Activated CD4-positive, alpha-beta T cell treated with anti-CD3 and anti-CD28 coated beads, Interleukin-2, Interleukin-4, amounts not matched to agents 100 ng/mL and 50 ng/mL, durations not matched to agents 16 hours and 8 hours (primary cell): ENCODE measurements around the gene FBXL7.

Source experiments
- DNase-seq: peaks from one replicate; pipeline ENCODE4 v3.0.0-alpha.2; 2020; ENCODE audit warnings: low spot score

Gene FBXL7

GRCh38 chr5:15669826-15670225 lies 169.8 kb downstream of the FBXL7 start:
- DNase-seq = no peak

- DNase-seq = no peak
Measured at GRCh38 chr5:15674716-15675115, 174.7 kb downstream of the FBXL7 start.

DNA sequence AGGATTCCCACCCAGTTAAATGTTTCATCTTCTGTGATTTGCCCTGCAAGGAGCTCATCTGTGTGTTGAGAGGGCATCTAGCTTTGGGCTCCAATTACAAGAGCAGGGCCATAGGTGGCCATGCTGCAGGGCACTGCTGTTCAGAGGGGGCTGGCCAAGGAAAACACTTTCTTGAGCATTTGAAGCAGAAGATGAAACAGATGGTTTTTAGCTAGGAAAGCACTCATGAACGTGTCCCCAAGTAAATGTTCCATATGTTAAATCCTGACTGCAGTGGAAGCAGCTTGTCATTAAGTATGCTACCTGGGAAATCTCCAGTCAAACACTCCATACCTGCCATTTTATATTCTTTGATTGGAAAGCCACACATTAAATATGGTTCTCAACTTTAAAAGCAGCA lies 176.6 kb downstream of the FBXL7 start:
- no peak for DNase-seq

- DNase-seq = no peak
Measured at GRCh38 chr5:15679161-15679560, 179.2 kb downstream of the FBXL7 start.

GRCh38 chr5:15680455-15680854 lies 180.5 kb downstream of the FBXL7 start:
- DNase-seq = no peak

DNA sequence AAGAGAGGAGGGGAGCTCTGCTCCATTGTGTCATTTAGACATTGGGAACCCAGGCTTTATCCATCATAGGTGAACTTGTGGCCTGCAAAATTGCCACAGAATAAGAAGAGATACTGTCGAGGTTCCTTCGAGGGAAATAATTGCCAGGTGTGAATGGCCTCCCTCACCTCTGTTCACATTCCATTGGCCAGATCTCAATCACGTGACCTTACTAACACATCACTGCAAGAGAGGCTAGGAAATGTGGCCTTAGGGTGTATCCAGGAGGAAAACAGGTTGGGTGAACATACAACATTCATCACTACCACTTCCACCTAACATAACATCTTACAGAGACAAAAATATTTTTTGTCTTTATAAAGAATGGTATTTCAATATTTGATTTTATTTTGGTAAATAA lies 182.1 kb downstream of the FBXL7 start:
- no peak for DNase-seq

DNA sequence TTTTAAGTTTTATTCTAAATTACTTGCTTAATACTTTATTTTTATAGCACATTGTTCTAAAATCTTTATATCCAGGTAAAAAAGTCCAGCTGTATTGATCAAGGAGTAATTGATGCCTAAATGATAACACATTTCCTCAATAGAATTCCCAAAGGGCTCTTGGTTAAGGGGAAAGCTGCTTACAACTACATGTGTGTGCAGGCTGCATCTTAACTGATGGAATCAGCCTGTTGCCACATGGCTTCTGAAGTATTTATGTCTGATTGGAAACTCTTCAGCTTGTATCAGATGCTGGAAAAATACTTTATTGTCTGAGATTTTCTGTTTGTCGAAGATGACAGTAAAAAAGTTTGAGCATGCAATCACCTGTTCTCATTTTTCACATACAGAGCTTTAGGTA lies 182.6 kb downstream of the FBXL7 start:
- no peak for DNase-seq

DNA sequence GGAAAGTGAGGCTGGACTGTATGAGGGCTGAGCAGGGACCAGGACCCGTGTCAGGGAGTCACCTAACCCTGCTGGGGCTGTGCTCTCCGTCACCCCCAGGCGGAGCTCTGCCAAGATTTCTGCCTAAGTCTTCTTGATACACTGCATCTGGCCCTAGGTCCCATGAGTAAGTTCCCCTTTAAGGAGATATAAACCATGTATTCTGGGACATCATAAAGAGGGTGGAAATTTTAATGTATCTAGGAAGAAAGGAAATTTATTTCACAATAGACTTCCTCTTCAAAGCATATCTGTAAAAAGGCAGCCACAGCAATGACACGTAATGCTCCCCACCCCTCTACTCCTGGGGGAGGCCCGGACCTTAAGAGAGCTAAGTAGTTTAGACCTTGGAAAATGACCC lies 183.4 kb downstream of the FBXL7 start:
- DNase-seq = no peak

DNA sequence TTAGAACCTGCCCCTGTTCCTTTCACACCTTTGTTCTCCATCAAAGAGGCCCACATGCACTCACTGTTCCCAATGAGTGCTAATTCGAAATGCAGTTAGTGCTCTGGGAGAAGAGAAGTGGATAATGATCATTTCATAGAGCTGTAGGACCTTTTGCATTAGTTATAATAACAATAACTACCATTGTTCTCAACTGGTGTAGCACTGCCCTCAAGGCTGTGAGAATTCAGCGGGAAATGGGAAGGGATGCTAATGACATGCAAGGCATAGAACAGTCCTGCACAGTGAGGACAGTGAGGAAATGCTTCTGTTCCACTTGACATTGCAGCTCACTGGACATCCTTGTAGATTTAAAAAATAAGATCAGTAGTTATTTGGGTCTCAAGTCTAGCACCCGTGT lies 187.4 kb downstream of the FBXL7 start:
- DNase-seq = no peak

GRCh38 chr5:15689836-15690235 lies 189.9 kb downstream of the FBXL7 start:
- no peak for DNase-seq

GRCh38 chr5:15690611-15691010 lies 190.6 kb downstream of the FBXL7 start:
- no peak for DNase-seq

- no peak for DNase-seq
Measured at GRCh38 chr5:15691521-15691920, 191.5 kb downstream of the FBXL7 start.

- DNase-seq = no peak
Measured at GRCh38 chr5:15692706-15693381, 192.9 kb downstream of the FBXL7 start.

DNA sequence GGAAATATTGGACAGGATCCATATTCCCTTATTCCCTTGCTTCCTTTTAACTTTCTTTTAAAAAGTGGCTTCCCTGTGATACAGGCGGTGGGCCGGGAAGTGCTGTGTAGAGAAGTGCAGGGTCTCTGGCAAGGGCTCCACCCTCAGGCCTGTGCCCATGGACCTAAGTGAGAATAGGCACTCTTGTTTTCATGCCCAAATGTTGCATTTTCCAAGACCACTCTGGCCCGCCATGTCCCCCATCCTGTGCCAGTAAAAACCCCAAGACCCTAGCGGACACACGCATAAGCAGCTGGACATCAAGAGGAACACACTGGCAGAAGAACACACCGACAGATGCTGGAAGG lies 193.4 kb downstream of the FBXL7 start:
- DNase-seq = no peak

GRCh38 chr5:15693933-15694332 lies 194.0 kb downstream of the FBXL7 start:
- no peak for DNase-seq

DNA sequence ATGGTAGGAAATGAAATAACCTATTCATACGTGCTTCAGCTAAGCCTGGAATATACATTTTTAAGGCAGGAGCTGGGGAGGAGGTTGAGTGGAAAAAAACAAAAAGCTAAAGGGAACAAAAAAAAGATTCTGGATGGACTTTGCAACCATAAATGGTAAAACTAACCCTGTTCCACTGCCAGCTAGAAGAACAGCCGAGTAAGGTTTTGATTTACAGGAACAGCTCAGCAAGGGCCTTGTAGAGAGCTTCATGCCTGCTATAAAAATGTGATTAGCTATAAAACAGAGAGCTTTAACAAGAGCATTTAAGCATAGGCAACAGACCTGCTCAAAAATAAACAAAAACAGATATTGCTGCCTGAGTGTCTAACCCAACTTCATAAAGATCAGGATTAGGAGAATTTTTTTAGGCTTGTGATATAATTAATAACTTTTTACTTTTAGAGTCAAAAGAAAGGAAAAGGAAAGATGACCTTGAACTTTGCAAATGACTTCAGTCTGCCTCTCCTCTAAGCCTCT lies 194.8 kb downstream of the FBXL7 start:
- DNase-seq = no peak

DNA sequence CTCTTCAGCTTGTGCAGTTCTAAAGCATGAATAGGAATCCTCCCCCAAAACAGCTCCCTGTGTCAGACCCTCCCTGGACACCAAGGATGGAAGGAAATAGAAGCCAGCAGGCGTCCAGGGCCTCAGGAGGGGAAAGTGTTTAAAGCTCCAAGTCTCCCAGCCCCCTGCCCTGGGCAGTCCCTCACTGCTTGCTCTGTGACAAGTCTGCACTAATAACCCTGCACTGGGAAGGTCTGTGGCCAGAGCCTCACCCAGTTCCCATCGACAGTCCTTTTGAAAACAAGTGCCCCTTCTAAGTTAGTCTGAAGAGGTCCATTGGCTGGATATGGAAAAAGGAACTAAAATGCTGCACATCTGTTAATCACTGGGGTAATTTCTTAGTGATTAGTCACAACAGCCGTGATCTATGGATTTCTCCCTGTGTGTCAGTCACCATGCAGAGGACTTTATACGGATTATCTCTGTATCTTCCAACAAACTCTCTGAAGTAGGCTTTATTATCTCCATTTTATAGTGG lies 195.3 kb downstream of the FBXL7 start:
- no peak for DNase-seq

- DNase-seq = no peak
Measured at GRCh38 chr5:15700373-15700772, 200.4 kb downstream of the FBXL7 start.

DNA sequence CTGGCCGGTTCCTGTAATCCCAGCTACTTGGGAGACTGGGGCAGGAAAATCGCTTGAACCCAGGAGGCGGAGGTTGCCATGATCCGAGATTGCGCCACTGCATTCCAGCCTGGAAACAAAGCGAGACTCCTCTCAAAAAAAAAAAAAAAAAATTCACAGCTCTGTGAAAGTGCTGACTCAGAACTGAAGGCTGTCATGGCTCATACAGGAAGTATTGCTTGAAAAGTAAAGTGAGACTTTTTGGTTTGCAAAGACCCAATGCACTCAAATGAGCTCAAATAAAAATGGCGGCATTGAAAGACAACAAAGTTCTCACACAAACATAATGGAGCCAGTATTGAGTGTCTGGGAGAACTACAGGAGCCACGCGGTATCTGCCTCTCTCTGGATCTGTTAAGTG lies 202.1 kb downstream of the FBXL7 start:
- DNase-seq = peak; percentile 3

DNA sequence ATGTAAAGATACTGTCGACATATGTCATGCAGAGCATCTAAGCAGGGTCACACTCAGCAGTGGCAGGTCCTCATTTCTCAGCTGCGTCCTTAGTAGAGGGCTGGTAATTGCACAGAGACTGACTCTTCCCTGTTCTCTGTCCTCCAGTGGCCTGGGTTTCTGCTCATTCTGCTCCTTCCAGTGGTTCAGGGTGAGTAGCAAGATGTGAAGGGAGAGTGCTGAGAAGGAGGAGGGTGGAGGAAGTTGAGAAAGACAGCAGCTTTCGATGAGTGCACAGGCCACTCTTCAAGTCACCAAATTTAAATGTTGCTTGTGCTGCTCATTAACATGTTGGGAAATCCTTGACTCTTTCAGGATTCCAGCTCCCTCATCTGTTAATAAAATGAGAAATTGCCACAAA lies 203.9 kb downstream of the FBXL7 start:
- no peak for DNase-seq

DNA sequence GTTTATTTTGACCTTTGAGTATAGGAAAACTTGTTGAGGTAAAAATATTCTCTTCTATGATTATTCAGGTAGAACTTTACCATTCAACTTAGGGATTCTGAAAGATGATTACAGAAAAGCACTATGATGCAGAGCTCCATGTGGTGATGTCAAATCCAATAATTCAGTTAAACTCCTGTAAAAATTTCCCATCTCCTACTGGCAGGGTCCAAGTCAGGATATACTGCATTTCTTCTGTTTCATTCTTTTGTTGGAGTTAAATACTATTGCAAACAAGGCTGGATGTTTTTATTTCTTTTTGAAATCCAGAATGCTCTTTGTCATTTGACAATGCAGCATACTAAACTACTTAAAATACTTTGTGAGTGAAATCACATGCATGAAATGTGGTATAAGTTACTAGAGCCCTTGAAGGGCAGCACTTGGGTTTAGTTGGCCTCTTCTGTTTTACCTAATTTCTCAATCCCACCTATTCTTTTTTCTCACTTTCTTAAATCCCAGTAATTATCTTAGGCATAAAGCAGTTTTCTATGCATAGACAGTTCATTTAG lies 204.5 kb downstream of the FBXL7 start:
- no peak for DNase-seq

DNA sequence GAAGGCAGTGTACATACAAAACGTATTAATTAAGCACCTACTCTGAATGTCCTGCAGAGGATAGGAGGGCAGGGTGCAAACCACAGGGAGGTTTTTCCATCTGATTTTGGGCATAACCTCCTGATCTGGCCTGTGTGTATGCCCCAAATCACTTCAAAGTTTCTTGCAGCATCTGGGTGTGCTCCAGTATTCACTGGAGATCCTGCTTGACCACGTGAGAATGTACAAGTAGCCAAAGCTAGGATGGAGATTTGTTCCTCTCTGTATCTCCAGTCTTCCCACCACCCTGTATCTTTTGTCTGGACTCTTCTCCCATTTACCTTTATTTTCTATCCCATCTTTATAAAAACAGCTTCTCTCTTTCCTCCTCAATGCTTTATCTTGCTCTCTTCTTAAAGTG lies 207.7 kb downstream of the FBXL7 start:
- no peak for DNase-seq

GRCh38 chr5:15711892-15712291 lies 211.9 kb downstream of the FBXL7 start:
- DNase-seq = no peak

- no peak for DNase-seq
Measured at GRCh38 chr5:15715535-15715934, 215.6 kb downstream of the FBXL7 start.
